HEK293 (cell line): Measurements from ENCODE around the gene PPP1R8.

Source experiments
- CTCF ChIP-seq: fragments of 450-650 bp; formaldehyde crosslinking; IDR thresholded peaks from 2 replicates; pipeline ENCODE4 v1.5.1; 2016; ENCODE audit warnings: missing biosample characterization, missing genetic modification characterization
- KLF1 ChIP-seq: fragments of 450-650 bp; formaldehyde crosslinking; IDR thresholded peaks from 2 replicates; pipeline ENCODE4 v1.5.1; 2016; ENCODE audit warnings: missing biosample characterization, missing genetic modification characterization
- PBX3 ChIP-seq: sonication (generic); formaldehyde crosslinking; IDR thresholded peaks from 2 replicates; pipeline ENCODE4 v1.8.1; 2022; ENCODE audit warnings: mild to moderate bottlenecking, moderate library complexity, missing genetic modification reagents
- REST ChIP-seq: fragments of 450-650 bp; formaldehyde crosslinking; IDR thresholded peaks from 2 replicates; pipeline ENCODE4 v1.5.1; 2016; ENCODE audit warnings: missing biosample characterization, missing genetic modification characterization
- ZNF24 ChIP-seq: fragments of 450-650 bp; formaldehyde crosslinking; IDR thresholded peaks from 2 replicates; pipeline ENCODE4 v1.5.1; 2016; ENCODE audit warnings: missing biosample characterization, missing genetic modification characterization
- ZNF658 ChIP-seq: fragments of 450-650 bp; formaldehyde crosslinking; IDR thresholded peaks from 2 replicates; pipeline ENCODE4; 2016; ENCODE audit warnings: missing biosample characterization, missing genetic modification characterization
- ZNF776 ChIP-seq: fragments of 450-650 bp; formaldehyde crosslinking; IDR thresholded peaks from 2 replicates; pipeline ENCODE4 v1.5.0; 2017; ENCODE audit warnings: missing biosample characterization, missing genetic modification characterization, borderline replicate concordance
- ZNF830 ChIP-seq: fragments of 450-650 bp; IDR thresholded peaks from 2 replicates; pipeline ENCODE4 v1.5.0; 2018; ENCODE audit warnings: missing biosample characterization, missing genetic modification characterization, low read depth, mild to moderate bottlenecking, moderate library complexity

GRCh38 chr1:27811741-27812500 is 18.7 kb upstream of the PPP1R8 start:
- TF ChIP-seq CTCF (tag by site-specific recombination) (no peak), ZNF776 (tag by site-specific recombination) (no peak), KLF1 (tag by site-specific recombination) (no peak), ZNF658 (no peak), REST (tag by site-specific recombination) (no peak), ZNF830 (tag by site-specific recombination) (no peak), ZNF24 (tag by site-specific recombination) (no peak), PBX3 (no peak)
